Measurements from ENCODE around the gene CASK. TPM values are rescaled to one million over a fixed set of nuclear protein-coding genes. Genes with fewer than 3 reads are reported as not detected.

CASK gene
- total and polyA plus RNA-seq, 4 experiments from 2014 or later, result 3.8 to 116 (median 68.6) TPM

- H3K27ac Mint-ChIP-seq, result no peak overlapping the region
- Histone ChIP-seq H3K36me3 (ENCODE audit: insufficient read depth, low read length) (no peaks in the 10 kb centered on the region), H3K9me3 (ENCODE audit: control insufficient read depth in 1 of 2, low read length in 2 of 2) (no peaks in the 10 kb centered on the region), H3K27ac (ENCODE audit: low read depth, low read length) (no peak overlapping the region), H3K27me3 (ENCODE audit: insufficient read depth, low read length) (no peaks in the 10 kb centered on the region), H3K4me3 (ENCODE audit: low read length in 2 of 2) (no peak overlapping the region), H3K4me1 (ENCODE audit: insufficient read depth, low read length) (peaks cover 5% of the 10 kb centered on the region)
- H3K27me3 Mint-ChIP-seq, result no peaks in the 10 kb centered on the region
- DNase-seq, result no peak
- H3K4me3 Mint-ChIP-seq, result no peak overlapping the region
- ChIA-PET POLR2A (ENCODE audit: partially characterized antibody) (no interaction called here), CTCF (ENCODE audit: partially characterized antibody) (interaction anchor here (1.3 kb wide), 1 partner anchor 10 kb away, joined by 4 read pairs; no protein-coding TSS in a partner anchor)
- intact Hi-C loops (cut with micrococcal nuclease), result no loop called here
- H3K9me3 Mint-ChIP-seq, result peaks cover 0 to 22% (median 8%) of the 10 kb centered on the region in 8 donors
- H3K36me3 Mint-ChIP-seq, result peaks cover 8 to 23% of the 10 kb centered on the region in 2 donors
- peaks cover 12 to 32% (median 20%) of the 10 kb centered on the region in 4 donors for H3K4me1 Mint-ChIP-seq
Observed at GRCh38 chrX:41808047-41808446, 115.3 kb downstream of the CASK start.

GRCh38 chrX:41802958-41803357, 120.4 kb downstream of the CASK start:
- ChIA-PET CTCF (ENCODE audit: partially characterized antibody) (interaction anchor here (1.7 kb wide), 1 partner anchor 14 kb away, joined by 3 read pairs; no protein-coding TSS in a partner anchor), POLR2A (ENCODE audit: partially characterized antibody) (no interaction called here)
- Histone ChIP-seq H3K4me1 (ENCODE audit: insufficient read depth, low read length) (peaks cover 26% of the 10 kb centered on the region), H3K27ac (ENCODE audit: low read depth, low read length) (no peak overlapping the region), H3K36me3 (ENCODE audit: insufficient read depth, low read length) (no peaks in the 10 kb centered on the region), H3K4me3 (ENCODE audit: low read length in 2 of 2) (no peak overlapping the region), H3K27me3 (ENCODE audit: insufficient read depth, low read length) (no peaks in the 10 kb centered on the region), H3K9me3 (ENCODE audit: control insufficient read depth in 1 of 2, low read length in 2 of 2) (no peaks in the 10 kb centered on the region)
- Mint-ChIP-seq H3K27ac (no peak overlapping the region), H3K36me3 (peaks cover 15 to 28% of the 10 kb centered on the region in 2 donors), H3K9me3 (peaks cover 0 to 11% (median 6%) of the 10 kb centered on the region in 8 donors), H3K4me1 (peaks cover 19 to 44% (median 32%) of the 10 kb centered on the region in 4 donors), H3K4me3 (no peak overlapping the region), H3K27me3 (no peaks in the 10 kb centered on the region)
- intact Hi-C loops (cut with micrococcal nuclease), result no loop called here
- no peak for DNase-seq

- CTCF ChIA-PET (ENCODE audit: partially characterized antibody), result interaction anchor here (0.6 to 2.8 kb wide), 11 partner anchors 13 to 1758 kb away, joined by 3 to 23 read pairs (median 5); no protein-coding TSS in a partner anchor
Observed at GRCh38 chrX:41799661-41800060, 123.7 kb downstream of the CASK start.

GRCh38 chrX:41796577-41796976, 126.8 kb downstream of the CASK start:
- intact Hi-C loops (cut with micrococcal nuclease), result loop anchor here (5.0 kb wide), 4 partner anchors 239 to 1761 kb away; no protein-coding TSS in a partner anchor
- Histone ChIP-seq H3K4me3 (ENCODE audit: low read length in 2 of 2) (no peak overlapping the region), H3K4me1 (ENCODE audit: insufficient read depth, low read length) (peaks cover 45% of the 10 kb centered on the region), H3K27me3 (ENCODE audit: insufficient read depth, low read length) (no peaks in the 10 kb centered on the region), H3K27ac (ENCODE audit: low read depth, low read length) (no peak overlapping the region), H3K9me3 (ENCODE audit: control insufficient read depth in 1 of 2, low read length in 2 of 2) (no peaks in the 10 kb centered on the region), H3K36me3 (ENCODE audit: insufficient read depth, low read length) (no peaks in the 10 kb centered on the region)
- DNase-seq, result peak in 3 of 5 donors; percentile 2 to 37 (median 6)
- Mint-ChIP-seq H3K27me3 (no peaks in the 10 kb centered on the region), H3K27ac (peak overlapping the region in 3 of 7 donors; percentile 3 to 68 (median 5)), H3K9me3 (peaks cover 0 to 4% (median 0%) of the 10 kb centered on the region in 8 donors), H3K4me1 (peaks cover 19 to 45% (median 33%) of the 10 kb centered on the region in 4 donors), H3K4me3 (peak overlapping the region in 2 of 8 donors; percentile 15 to 63), H3K36me3 (peaks cover 6 to 9% of the 10 kb centered on the region in 2 donors)
- CTCF ChIA-PET (ENCODE audit: partially characterized antibody), result interaction anchor here (0.9 to 1.2 kb wide), 4 partner anchors 126 to 1148 kb away, joined by 3 read pairs; no protein-coding TSS in a partner anchor
- POLR2A ChIA-PET (ENCODE audit: partially characterized antibody), result interaction anchor here (1.0 to 1.2 kb wide), 2 partner anchors 126 to 1147 kb away, joined by 4 to 8 read pairs; no protein-coding TSS in a partner anchor

More at GRCh38 chrX:41799661-41800060, 123.7 kb downstream of the CASK start:
- Mint-ChIP-seq H3K4me3 (no peak overlapping the region), H3K9me3 (peaks cover 0 to 10% (median 6%) of the 10 kb centered on the region in 8 donors), H3K27me3 (no peaks in the 10 kb centered on the region), H3K4me1 (peaks cover 25 to 46% (median 33%) of the 10 kb centered on the region in 4 donors), H3K27ac (peak overlapping the region in 6 of 7 donors; percentile 46 to 81 (median 57)), H3K36me3 (peaks cover 15 to 20% of the 10 kb centered on the region in 2 donors)
- intact Hi-C loops (cut with micrococcal nuclease), result loop anchor here (2.0 to 5.0 kb wide), 6 partner anchors 123 to 1758 kb away; partner anchors contain the start of gene CASK
- peaks cover 39% of the 10 kb centered on the region for H3K4me1 ChIP-seq (ENCODE audit: insufficient read depth, low read length)
- no peaks in the 10 kb centered on the region for H3K27me3 ChIP-seq (ENCODE audit: insufficient read depth, low read length)
- no peaks in the 10 kb centered on the region for H3K36me3 ChIP-seq (ENCODE audit: insufficient read depth, low read length)
- H3K27ac ChIP-seq (ENCODE audit: low read depth, low read length), result no peak overlapping the region
- no peaks in the 10 kb centered on the region for H3K9me3 ChIP-seq (ENCODE audit: control insufficient read depth in 1 of 2, low read length in 2 of 2)
- DNase-seq, result no peak
- POLR2A ChIA-PET (ENCODE audit: partially characterized antibody), result interaction anchor here (2.7 to 3.0 kb wide), 2 partner anchors 123 to 1144 kb away, joined by 16 to 27 read pairs; partner anchors contain the start of gene CASK
- H3K4me3 ChIP-seq (ENCODE audit: low read length in 2 of 2), result no peak overlapping the region

GRCh38 chrX:41796046-41796445, 127.3 kb downstream of the CASK start:
- Mint-ChIP-seq H3K4me1 (peaks cover 19 to 45% (median 33%) of the 10 kb centered on the region in 4 donors), H3K27ac (peak overlapping the region in 2 of 7 donors; percentile 6 to 68), H3K4me3 (peak overlapping the region in 2 of 8 donors; percentile 1 to 48), H3K9me3 (peaks cover 0 to 4% (median 0%) of the 10 kb centered on the region in 8 donors), H3K27me3 (no peaks in the 10 kb centered on the region), H3K36me3 (peaks cover 2 to 5% of the 10 kb centered on the region in 2 donors)
- H3K9me3 ChIP-seq (ENCODE audit: control insufficient read depth in 1 of 2, low read length in 2 of 2), result no peaks in the 10 kb centered on the region
- ChIA-PET CTCF (ENCODE audit: partially characterized antibody) (interaction anchor here (1.1 kb wide), 2 partner anchors 126 to 175 kb away, joined by 3 read pairs; no protein-coding TSS in a partner anchor), POLR2A (ENCODE audit: partially characterized antibody) (interaction anchor here (1.2 kb wide), 1 partner anchor 1147 kb away, joined by 8 read pairs; no protein-coding TSS in a partner anchor)
- no peak overlapping the region for H3K4me3 ChIP-seq (ENCODE audit: low read length in 2 of 2)
- no peaks in the 10 kb centered on the region for H3K36me3 ChIP-seq (ENCODE audit: insufficient read depth, low read length)
- H3K4me1 ChIP-seq (ENCODE audit: insufficient read depth, low read length), result peaks cover 45% of the 10 kb centered on the region
- no peak overlapping the region for H3K27ac ChIP-seq (ENCODE audit: low read depth, low read length)
- H3K27me3 ChIP-seq (ENCODE audit: insufficient read depth, low read length), result no peaks in the 10 kb centered on the region
- no peak for DNase-seq
- intact Hi-C loops (cut with micrococcal nuclease), result loop anchor here (5.0 kb wide), 4 partner anchors 239 to 1761 kb away; no protein-coding TSS in a partner anchor

GRCh38 chrX:41789374-41789773, 134.0 kb downstream of the CASK start:
- CTCF ChIA-PET (ENCODE audit: partially characterized antibody), result interaction anchor here (0.9 to 1.1 kb wide), 2 partner anchors 10 to 13 kb away, joined by 3 to 4 read pairs; no protein-coding TSS in a partner anchor
- no peaks in the 10 kb centered on the region for H3K27me3 Mint-ChIP-seq
- intact Hi-C loops (cut with micrococcal nuclease), result no loop called here

GRCh38 chrX:41785685-41786084, 137.7 kb downstream of the CASK start:
- Mint-ChIP-seq H3K9me3 (no peaks in the 10 kb centered on the region), H3K27me3 (no peaks in the 10 kb centered on the region), H3K36me3 (peaks cover 14 to 19% of the 10 kb centered on the region in 2 donors), H3K27ac (peak overlapping the region in 5 of 7 donors; percentile 27 to 68 (median 52)), H3K4me3 (no peak overlapping the region), H3K4me1 (peaks cover 16 to 25% (median 20%) of the 10 kb centered on the region in 4 donors)
- ChIA-PET CTCF (ENCODE audit: partially characterized antibody) (no interaction called here), POLR2A (ENCODE audit: partially characterized antibody) (no interaction called here)
- intact Hi-C loops (cut with micrococcal nuclease), result no loop called here
- no peak for DNase-seq
- H3K36me3 ChIP-seq (ENCODE audit: insufficient read depth, low read length), result peaks cover 6% of the 10 kb centered on the region
- H3K4me1 ChIP-seq (ENCODE audit: insufficient read depth, low read length), result peaks cover 18% of the 10 kb centered on the region
- no peaks in the 10 kb centered on the region for H3K9me3 ChIP-seq (ENCODE audit: control insufficient read depth in 1 of 2, low read length in 2 of 2)
- no peak overlapping the region for H3K27ac ChIP-seq (ENCODE audit: low read depth, low read length)
- no peaks in the 10 kb centered on the region for H3K27me3 ChIP-seq (ENCODE audit: insufficient read depth, low read length)
- H3K4me3 ChIP-seq (ENCODE audit: low read length in 2 of 2), result no peak overlapping the region

More at GRCh38 chrX:41789374-41789773, 134.0 kb downstream of the CASK start:
- POLR2A ChIA-PET (ENCODE audit: partially characterized antibody), result no interaction called here
- Mint-ChIP-seq H3K4me1 (peaks cover 7 to 21% (median 13%) of the 10 kb centered on the region in 4 donors), H3K36me3 (peaks cover 7 to 14% of the 10 kb centered on the region in 2 donors), H3K27ac (peak overlapping the region in 5 of 7 donors; percentile 1 to 77 (median 47)), H3K4me3 (no peak overlapping the region), H3K9me3 (no peaks in the 10 kb centered on the region)
- no peaks in the 10 kb centered on the region for H3K9me3 ChIP-seq (ENCODE audit: control insufficient read depth in 1 of 2, low read length in 2 of 2)
- no peak overlapping the region for H3K27ac ChIP-seq (ENCODE audit: low read depth, low read length)
- H3K4me1 ChIP-seq (ENCODE audit: insufficient read depth, low read length), result peaks cover 12% of the 10 kb centered on the region
- H3K27me3 ChIP-seq (ENCODE audit: insufficient read depth, low read length), result no peaks in the 10 kb centered on the region
- no peak for DNase-seq
- H3K4me3 ChIP-seq (ENCODE audit: low read length in 2 of 2), result no peak overlapping the region
- peaks cover 6% of the 10 kb centered on the region for H3K36me3 ChIP-seq (ENCODE audit: insufficient read depth, low read length)
